WTC11 (cell line): ENCODE data around the gene GLRA3. TPM values are rescaled to one million over a fixed set of nuclear protein-coding genes. Genes with fewer than 3 reads are reported as not detected.

Experiments
- ATAC-seq: fragments of 200-7000 bp; cut with Tn5 transposase; 2 replicates; pipeline ENCODE4 v1.10.0; 2021; ENCODE audit warnings: mild to moderate bottlenecking, moderate library complexity
- CTCF ChIA-PET: fragments of 300-600 bp; sonication (Branson Sonifier 250); formaldehyde crosslinking; loops from one replicate; lab custom pipeline; 2021; ENCODE audit warnings: antibody characterized with exemption; lab: Charles Lee
- POLR2A ChIA-PET: fragments of 350-600 bp; sonication (Branson Sonifier 250); formaldehyde crosslinking; loops from one replicate; lab custom pipeline; 2021; ENCODE audit warnings: antibody characterized with exemption; lab: Charles Lee
- DNase-seq: peaks from one replicate; pipeline ENCODE4 v3.0.0; 2021; ENCODE audit warnings: low spot score
- H3K27ac Mint-ChIP-seq: 2 replicates; pipeline ENCODE4 v1.8.0; 2021; ENCODE audit warnings: mixed read lengths
- H3K27me3 Mint-ChIP-seq: 2 replicates; pipeline ENCODE4 v1.8.0; 2021; ENCODE audit warnings: low read depth, mild to moderate bottlenecking, moderate library complexity, mixed read lengths
- H3K36me3 Mint-ChIP-seq: 2 replicates; pipeline ENCODE4 v1.8.0; 2021; ENCODE audit warnings: mixed read lengths
- H3K4me1 Mint-ChIP-seq: 2 replicates; pipeline ENCODE4 v1.8.0; 2022; ENCODE audit warnings: mixed read lengths
- H3K4me3 Mint-ChIP-seq: 2 replicates; pipeline ENCODE4 v1.8.0; 2021; ENCODE audit warnings: mild to moderate bottlenecking, moderate library complexity, mixed read lengths
- H3K9me3 Mint-ChIP-seq: 2 replicates; pipeline ENCODE4 v1.8.0; 2021; ENCODE audit warnings: mixed read lengths
- AR ChIP-seq: fragments of 250-450 bp; sonication (Bioruptor Pico); IDR thresholded peaks from 2 replicates; pipeline ENCODE4 v1.9.0; 2021; ENCODE audit warnings: mild to moderate bottlenecking
- ESRRA ChIP-seq: sonication (generic); formaldehyde crosslinking; IDR thresholded peaks from 2 replicates; pipeline ENCODE4 v1.8.1; 2022; ENCODE audit warnings: mild to moderate bottlenecking, missing genetic modification reagents, borderline replicate concordance
- ETV6 ChIP-seq: sonication (generic); formaldehyde crosslinking; IDR thresholded peaks from 2 replicates; pipeline ENCODE4 v1.8.1; 2022; ENCODE audit warnings: mild to moderate bottlenecking, missing genetic modification reagents
- FOXJ3 ChIP-seq: sonication (generic); formaldehyde crosslinking; IDR thresholded peaks from 2 replicates; pipeline ENCODE4 v1.9.0; 2021; ENCODE audit warnings: missing genetic modification reagents, mild to moderate bottlenecking, borderline replicate concordance
- FOXK1 ChIP-seq: sonication (generic); formaldehyde crosslinking; IDR thresholded peaks from 2 replicates; pipeline ENCODE4 v1.8.0; 2022; ENCODE audit warnings: mild to moderate bottlenecking, moderate library complexity, missing genetic modification reagents
- MYBL2 ChIP-seq: sonication (generic); formaldehyde crosslinking; IDR thresholded peaks from 2 replicates; pipeline ENCODE4 v1.8.1; 2023; ENCODE audit warnings: mild to moderate bottlenecking, moderate library complexity, missing genetic modification reagents
- RELA ChIP-seq: sonication (generic); formaldehyde crosslinking; IDR thresholded peaks from 2 replicates; pipeline ENCODE4 v1.8.1; 2022; ENCODE audit warnings: missing genetic modification reagents, mild to moderate bottlenecking, borderline replicate concordance
- USF2 ChIP-seq: sonication (generic); formaldehyde crosslinking; IDR thresholded peaks from 2 replicates; pipeline ENCODE4 v1.8.1; 2023; ENCODE audit warnings: mild to moderate bottlenecking, missing genetic modification reagents, moderate library complexity
- ZNF263 ChIP-seq: sonication (generic); formaldehyde crosslinking; IDR thresholded peaks from 2 replicates; pipeline ENCODE4 v1.8.1; 2022; ENCODE audit warnings: low read depth, mild to moderate bottlenecking, moderate library complexity, missing genetic modification reagents
- ZNF416 ChIP-seq: fragments of 250-450 bp; sonication (Bioruptor Pico); IDR thresholded peaks from 2 replicates; pipeline ENCODE4 v1.9.0; 2021; ENCODE audit warnings: mild to moderate bottlenecking, inconsistent platforms
- total RNA-seq: library from RNA; stranded (reverse); gene quantifications from 3 replicates; pipeline ENCODE4 v1.2.3, GENCODE V29; 2021
- TF ChIP-seq, protein P1 (sequence below): sonication (generic); formaldehyde crosslinking; IDR thresholded peaks from 2 replicates; pipeline ENCODE4 v1.8.0; 2022; ENCODE audit warnings: mild to moderate bottlenecking, missing genetic modification reagents
- TF ChIP-seq, protein P2 (sequence below): fragments of 200-600 bp; IDR thresholded peaks from 2 replicates; pipeline ENCODE4 v1.8.0; 2022; ENCODE audit warnings: antibody characterized with exemption

GLRA3 gene
- total RNA-seq, 1 experiment from 2014 or later: 0.15 TPM

DNA sequence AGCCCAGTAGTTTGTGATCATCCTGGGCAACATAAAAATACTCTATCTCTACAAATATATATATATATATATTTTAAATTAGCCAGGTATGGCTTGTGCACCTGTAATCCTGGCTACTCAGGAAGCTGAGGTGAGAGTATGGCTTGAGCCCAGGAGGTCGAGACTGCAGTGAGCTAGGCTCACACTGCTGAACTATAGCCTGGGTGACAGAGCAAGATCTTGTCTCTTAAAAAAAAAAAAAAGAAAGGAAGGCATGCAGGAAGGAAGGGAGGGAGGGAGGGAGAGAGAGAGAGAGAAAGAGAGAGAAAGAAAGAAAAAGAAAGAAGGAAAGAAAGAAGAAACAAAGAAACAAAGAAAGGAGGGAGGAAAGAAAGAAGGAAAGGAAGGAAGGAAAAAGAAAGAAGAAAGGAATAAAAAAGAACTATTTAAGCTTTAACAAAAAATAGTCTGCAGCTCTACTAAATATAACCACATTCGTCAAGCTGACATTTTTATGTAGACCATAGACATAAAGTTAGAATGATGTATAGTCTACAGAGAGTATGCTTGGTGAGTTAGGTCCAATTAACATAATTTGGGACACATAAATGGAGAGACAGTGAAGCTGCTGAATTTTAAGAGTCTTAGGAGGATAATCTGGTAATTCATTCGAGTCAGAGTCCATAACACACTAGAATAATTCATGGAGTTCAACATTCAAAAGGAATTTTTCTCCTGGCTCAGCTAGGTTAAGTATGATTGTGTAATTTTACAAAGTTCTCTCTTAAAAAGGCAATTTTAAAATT, 111.9 kb downstream of the GLRA3 start:
- DNase-seq (no peak), ATAC-seq (0 out of 2 replicates have a peak, but pooled peaks have one; percentile 26)
- Mint-ChIP-seq H3K9me3 (peaks cover 5% of the 10 kb centered on the region), H3K27ac (no peak overlapping the region), H3K4me1 (peaks cover 19% of the 10 kb centered on the region), H3K4me3 (no peak overlapping the region), H3K27me3 (no peaks in the 10 kb centered on the region)
- ChIA-PET CTCF (interaction anchor here (0.6 kb wide), 2 partner anchors 68 to 694 kb away, joined by 3 to 4 read pairs; no protein-coding TSS in a partner anchor), POLR2A (no interaction called here)
- TF ChIP-seq ZNF263 (CRISPR knock-in tag) (no peak), ZNF416 (CRISPR knock-in tag) (no peak), RELA (CRISPR knock-in tag) (no peak), ESRRA (CRISPR knock-in tag) (no peak), AR (CRISPR knock-in tag) (no peak), MYBL2 (CRISPR knock-in tag) (no peak), FOXK1 (CRISPR knock-in tag) (no peak), USF2 (CRISPR knock-in tag) (no peak), ETV6 (CRISPR knock-in tag) (no peak)
- TF ChIP-seq, protein P1, sequence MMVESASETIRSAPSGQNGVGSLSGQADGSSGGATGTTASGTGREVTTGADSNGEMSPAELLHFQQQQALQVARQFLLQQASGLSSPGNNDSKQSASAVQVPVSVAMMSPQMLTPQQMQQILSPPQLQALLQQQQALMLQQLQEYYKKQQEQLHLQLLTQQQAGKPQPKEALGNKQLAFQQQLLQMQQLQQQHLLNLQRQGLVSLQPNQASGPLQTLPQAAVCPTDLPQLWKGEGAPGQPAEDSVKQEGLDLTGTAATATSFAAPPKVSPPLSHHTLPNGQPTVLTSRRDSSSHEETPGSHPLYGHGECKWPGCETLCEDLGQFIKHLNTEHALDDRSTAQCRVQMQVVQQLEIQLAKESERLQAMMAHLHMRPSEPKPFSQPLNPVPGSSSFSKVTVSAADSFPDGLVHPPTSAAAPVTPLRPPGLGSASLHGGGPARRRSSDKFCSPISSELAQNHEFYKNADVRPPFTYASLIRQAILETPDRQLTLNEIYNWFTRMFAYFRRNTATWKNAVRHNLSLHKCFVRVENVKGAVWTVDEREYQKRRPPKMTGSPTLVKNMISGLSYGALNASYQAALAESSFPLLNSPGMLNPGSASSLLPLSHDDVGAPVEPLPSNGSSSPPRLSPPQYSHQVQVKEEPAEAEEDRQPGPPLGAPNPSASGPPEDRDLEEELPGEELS (CRISPR knock-in tag): no peak
- TF ChIP-seq, all 79 proteins: peak for 0
- no peaks in the 10 kb centered on the region for H3K36me3 Mint-ChIP-seq

DNA sequence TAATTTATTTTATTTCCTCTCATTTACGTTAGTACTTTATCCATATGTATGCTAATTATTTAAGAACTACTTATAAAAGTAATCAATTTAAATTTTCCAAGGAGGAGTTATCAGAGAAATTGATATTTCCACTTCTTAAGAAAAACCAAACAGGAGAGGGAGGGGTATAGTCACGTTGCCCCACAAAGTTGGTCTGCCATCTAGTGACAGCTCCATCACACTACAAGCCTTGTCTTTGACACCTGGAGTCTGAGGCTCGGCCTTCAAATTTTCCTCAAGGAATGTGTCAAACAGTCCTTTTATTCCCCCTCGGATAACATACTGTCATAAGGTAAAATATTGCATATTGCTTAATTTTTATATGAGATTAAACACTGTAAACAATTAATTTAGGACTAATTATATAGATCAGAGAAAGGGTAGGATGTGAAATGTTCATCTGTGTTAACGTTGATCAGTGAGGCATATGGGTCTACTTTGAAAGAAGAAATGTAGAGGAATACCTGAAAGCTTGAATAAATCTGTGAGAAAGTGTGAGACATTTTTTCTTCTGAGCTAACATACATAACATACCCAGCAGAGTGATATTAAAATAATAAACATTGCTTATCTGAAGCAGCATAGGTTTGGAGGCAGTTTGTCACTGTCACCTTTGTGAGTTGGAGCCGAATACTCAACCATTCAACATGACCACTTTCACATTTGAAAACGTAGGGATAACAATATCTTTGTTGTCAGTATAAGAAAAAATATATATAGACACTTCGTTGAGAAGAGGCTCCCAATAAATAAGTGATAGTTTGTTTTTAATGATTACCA, 114.4 kb downstream of the GLRA3 start:
- Mint-ChIP-seq H3K4me3 (no peak overlapping the region), H3K4me1 (peaks cover 19% of the 10 kb centered on the region), H3K27me3 (no peaks in the 10 kb centered on the region), H3K36me3 (no peaks in the 10 kb centered on the region), H3K27ac (no peak overlapping the region), H3K9me3 (no peaks in the 10 kb centered on the region)
- TF ChIP-seq FOXJ3: no peak
- TF ChIP-seq, protein P2, sequence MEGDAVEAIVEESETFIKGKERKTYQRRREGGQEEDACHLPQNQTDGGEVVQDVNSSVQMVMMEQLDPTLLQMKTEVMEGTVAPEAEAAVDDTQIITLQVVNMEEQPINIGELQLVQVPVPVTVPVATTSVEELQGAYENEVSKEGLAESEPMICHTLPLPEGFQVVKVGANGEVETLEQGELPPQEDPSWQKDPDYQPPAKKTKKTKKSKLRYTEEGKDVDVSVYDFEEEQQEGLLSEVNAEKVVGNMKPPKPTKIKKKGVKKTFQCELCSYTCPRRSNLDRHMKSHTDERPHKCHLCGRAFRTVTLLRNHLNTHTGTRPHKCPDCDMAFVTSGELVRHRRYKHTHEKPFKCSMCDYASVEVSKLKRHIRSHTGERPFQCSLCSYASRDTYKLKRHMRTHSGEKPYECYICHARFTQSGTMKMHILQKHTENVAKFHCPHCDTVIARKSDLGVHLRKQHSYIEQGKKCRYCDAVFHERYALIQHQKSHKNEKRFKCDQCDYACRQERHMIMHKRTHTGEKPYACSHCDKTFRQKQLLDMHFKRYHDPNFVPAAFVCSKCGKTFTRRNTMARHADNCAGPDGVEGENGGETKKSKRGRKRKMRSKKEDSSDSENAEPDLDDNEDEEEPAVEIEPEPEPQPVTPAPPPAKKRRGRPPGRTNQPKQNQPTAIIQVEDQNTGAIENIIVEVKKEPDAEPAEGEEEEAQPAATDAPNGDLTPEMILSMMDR: peak; percentile 51; the same call in 1 of the 2 replicates
- ChIA-PET CTCF (interaction anchor here (0.7 to 1.4 kb wide), 6 partner anchors 14 to 340 kb away, joined by 3 to 6 read pairs (median 3); no protein-coding TSS in a partner anchor), POLR2A (no interaction called here)
- DNase-seq (peak; percentile 53), ATAC-seq (peak; percentile 92)
